ENCODE measurements around the gene OR12D1.

The OR12D1 gene

DNA sequence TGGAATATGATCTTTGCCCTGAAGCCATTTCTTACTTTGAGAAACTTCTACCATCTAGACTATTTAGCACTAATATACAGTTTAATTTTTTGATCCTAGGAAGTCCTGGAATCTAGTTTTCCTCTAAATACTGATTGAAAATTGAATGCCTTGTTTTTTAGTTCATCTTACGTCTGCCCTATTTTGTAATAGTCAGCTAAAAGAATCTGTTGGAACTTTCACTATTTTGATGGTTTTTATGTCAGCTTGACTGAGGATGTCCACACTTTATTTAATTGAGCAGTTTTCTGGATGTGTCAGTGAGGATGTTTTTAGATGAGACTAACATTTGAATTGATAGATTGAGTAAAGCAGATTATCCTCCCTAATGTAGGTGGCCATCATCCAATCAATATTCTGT is 10.9 kb upstream of the OR12D1 start:
- Histone ChIP-seq H3K9me3 (ENCODE audit: insufficient read depth, low read depth, low read length) (no peaks in the 10 kb centered on the region), H3K36me3 (ENCODE audit: insufficient read depth, low read length) (no peaks in the 10 kb centered on the region), H2AFZ (ENCODE audit: low read length) (no peak overlapping the region), H3K4me2 (ENCODE audit: low read depth, low read length, poor library complexity, severe bottlenecking) (no peak overlapping the region), H3K4me3 (ENCODE audit: low read length, poor library complexity, severe bottlenecking) (no peak overlapping the region), H4K20me1 (ENCODE audit: insufficient read depth, low read length, poor library complexity, severe bottlenecking) (no peaks in the 10 kb centered on the region), H3K27me3 (ENCODE audit: insufficient read depth, low read length, poor library complexity, severe bottlenecking) (no peaks in the 10 kb centered on the region), H3K4me1 (ENCODE audit: insufficient read depth, low read length, poor library complexity, severe bottlenecking) (no peaks in the 10 kb centered on the region), H3K9me2 (replicated peaks; ENCODE audit: low read depth, low read length) (no peaks in the 10 kb centered on the region), H3K79me2 (ENCODE audit: insufficient read depth, low read length) (no peaks in the 10 kb centered on the region), H3K9ac (ENCODE audit: low read depth, low read length, poor library complexity, severe bottlenecking) (no peak overlapping the region), H3F3A (ENCODE audit: low read depth) (no peaks in the 10 kb centered on the region)
- no peak for TF ChIP-seq EZH2phosphoT487 (IDR thresholded peaks at IDR 0.05; ENCODE audit: borderline replicate concordance)
- TF ChIP-seq, protein P1, sequence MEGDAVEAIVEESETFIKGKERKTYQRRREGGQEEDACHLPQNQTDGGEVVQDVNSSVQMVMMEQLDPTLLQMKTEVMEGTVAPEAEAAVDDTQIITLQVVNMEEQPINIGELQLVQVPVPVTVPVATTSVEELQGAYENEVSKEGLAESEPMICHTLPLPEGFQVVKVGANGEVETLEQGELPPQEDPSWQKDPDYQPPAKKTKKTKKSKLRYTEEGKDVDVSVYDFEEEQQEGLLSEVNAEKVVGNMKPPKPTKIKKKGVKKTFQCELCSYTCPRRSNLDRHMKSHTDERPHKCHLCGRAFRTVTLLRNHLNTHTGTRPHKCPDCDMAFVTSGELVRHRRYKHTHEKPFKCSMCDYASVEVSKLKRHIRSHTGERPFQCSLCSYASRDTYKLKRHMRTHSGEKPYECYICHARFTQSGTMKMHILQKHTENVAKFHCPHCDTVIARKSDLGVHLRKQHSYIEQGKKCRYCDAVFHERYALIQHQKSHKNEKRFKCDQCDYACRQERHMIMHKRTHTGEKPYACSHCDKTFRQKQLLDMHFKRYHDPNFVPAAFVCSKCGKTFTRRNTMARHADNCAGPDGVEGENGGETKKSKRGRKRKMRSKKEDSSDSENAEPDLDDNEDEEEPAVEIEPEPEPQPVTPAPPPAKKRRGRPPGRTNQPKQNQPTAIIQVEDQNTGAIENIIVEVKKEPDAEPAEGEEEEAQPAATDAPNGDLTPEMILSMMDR (conservative IDR thresholded peaks at IDR 0.05; ENCODE audit: low read length), result no peak

DNA sequence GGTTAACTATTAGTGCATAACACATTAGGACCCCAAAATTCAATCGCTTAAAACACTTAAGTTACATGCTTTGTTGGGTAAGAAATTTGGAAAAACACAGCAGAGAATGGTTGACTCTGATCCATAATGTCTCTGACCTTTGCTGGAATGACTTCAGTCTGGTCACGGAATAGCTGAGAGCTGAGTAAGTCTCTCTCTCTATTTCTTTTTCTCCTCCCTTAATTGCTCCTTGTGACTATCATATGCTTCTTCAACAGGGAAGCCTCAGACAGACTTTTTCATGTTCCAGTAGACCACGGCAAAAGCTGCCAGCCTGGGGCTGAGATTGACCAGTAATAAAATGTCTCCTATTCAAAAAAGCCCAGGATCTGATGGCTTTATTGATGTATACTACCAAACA is 4.8 kb downstream of the OR12D1 start:
- Histone ChIP-seq H3K27me3 (ENCODE audit: insufficient read depth, low read length, poor library complexity, severe bottlenecking) (no peaks in the 10 kb centered on the region), H3K4me3 (ENCODE audit: low read length, poor library complexity, severe bottlenecking) (no peak overlapping the region), H4K20me1 (ENCODE audit: insufficient read depth, low read length, poor library complexity, severe bottlenecking) (no peaks in the 10 kb centered on the region), H3K9me2 (replicated peaks; ENCODE audit: low read depth, low read length) (no peaks in the 10 kb centered on the region), H3K9me3 (ENCODE audit: insufficient read depth, low read depth, low read length) (0 out of 2 replicates have a peak, but pooled peaks cover 4% of the 10 kb centered on the region), H3F3A (ENCODE audit: low read depth) (no peaks in the 10 kb centered on the region), H3K4me1 (ENCODE audit: insufficient read depth, low read length, poor library complexity, severe bottlenecking) (peaks cover 7% of the 10 kb centered on the region), H3K4me2 (ENCODE audit: low read depth, low read length, poor library complexity, severe bottlenecking) (no peak overlapping the region), H3K36me3 (ENCODE audit: insufficient read depth, low read length) (no peaks in the 10 kb centered on the region), H3K79me2 (ENCODE audit: insufficient read depth, low read length) (no peaks in the 10 kb centered on the region), H2AFZ (ENCODE audit: low read length) (no peak overlapping the region), H3K9ac (ENCODE audit: low read depth, low read length, poor library complexity, severe bottlenecking) (no peak overlapping the region)
- TF ChIP-seq, protein P1 (conservative IDR thresholded peaks at IDR 0.05; ENCODE audit: low read length), result no peak
- no peak for TF ChIP-seq EZH2phosphoT487 (IDR thresholded peaks at IDR 0.05; ENCODE audit: borderline replicate concordance)

DNA sequence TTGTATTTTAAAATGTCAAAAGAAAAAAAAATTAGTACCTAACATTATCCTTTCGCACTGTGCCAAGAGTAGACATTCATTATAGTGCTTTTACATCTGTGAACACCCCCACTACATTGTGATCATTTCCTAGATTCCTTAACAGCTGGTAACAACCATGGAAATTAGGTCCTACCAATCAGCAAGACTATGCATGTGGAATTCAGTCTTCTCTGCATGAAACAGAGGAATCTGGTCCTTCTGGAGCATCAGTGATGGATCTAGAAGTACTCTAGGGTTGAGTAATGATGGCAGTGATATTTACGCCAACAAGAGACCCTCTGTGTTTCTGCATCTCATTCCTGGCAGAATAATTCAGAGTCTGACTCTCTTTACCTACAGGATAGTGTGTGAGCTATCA is 9.4 kb downstream of the OR12D1 start:
- Histone ChIP-seq H3F3A (ENCODE audit: low read depth) (no peaks in the 10 kb centered on the region), H3K4me2 (ENCODE audit: low read depth, low read length, poor library complexity, severe bottlenecking) (no peak overlapping the region), H4K20me1 (ENCODE audit: insufficient read depth, low read length, poor library complexity, severe bottlenecking) (no peaks in the 10 kb centered on the region), H3K9ac (ENCODE audit: low read depth, low read length, poor library complexity, severe bottlenecking) (no peak overlapping the region), H2AFZ (ENCODE audit: low read length) (no peak overlapping the region), H3K9me2 (replicated peaks; ENCODE audit: low read depth, low read length) (no peaks in the 10 kb centered on the region), H3K4me1 (ENCODE audit: insufficient read depth, low read length, poor library complexity, severe bottlenecking) (no peaks in the 10 kb centered on the region), H3K36me3 (ENCODE audit: insufficient read depth, low read length) (no peaks in the 10 kb centered on the region), H3K9me3 (ENCODE audit: insufficient read depth, low read depth, low read length) (0 out of 2 replicates have a peak, but pooled peaks cover 4% of the 10 kb centered on the region), H3K79me2 (ENCODE audit: insufficient read depth, low read length) (no peaks in the 10 kb centered on the region), H3K27me3 (ENCODE audit: insufficient read depth, low read length, poor library complexity, severe bottlenecking) (no peaks in the 10 kb centered on the region), H3K4me3 (ENCODE audit: low read length, poor library complexity, severe bottlenecking) (no peak overlapping the region)
- TF ChIP-seq, protein P1 (conservative IDR thresholded peaks at IDR 0.05; ENCODE audit: low read length), result no peak
- no peak for TF ChIP-seq EZH2phosphoT487 (IDR thresholded peaks at IDR 0.05; ENCODE audit: borderline replicate concordance)
